ENCODE measurements around the gene MPDZ.

GRCh38 chr9:13083366-13083765, 196.1 kb downstream of the MPDZ start:
- no peak for TF ChIP-seq CTCF (IDR thresholded peaks at IDR 0.05)
- TF ChIP-seq POLR2A (IDR thresholded peaks at IDR 0.05), result no peak
